A549 (cell line): Measurements from ENCODE around the gene LRRC36.

Experiments
- EP300 ChIP-seq, 2 experiments: fragments of >200 bp; sonication (Bioruptor Twin); formaldehyde crosslinking; IDR thresholded peaks; 2 replicates in 1 of 2; 3 replicates in 1 of 2; pipeline ENCODE4 v1.6.1; 2016 to 2017
- HDAC2 ChIP-seq: fragments of 200-600 bp; sonication (generic); IDR thresholded peaks from 2 replicates; pipeline ENCODE4 v1.6.1; 2016
- HOXA7 ChIP-seq: fragments of 250-450 bp; sonication (Bioruptor Pico); IDR thresholded peaks from 2 replicates; pipeline ENCODE4 v1.5.0; 2020; ENCODE audit warnings: mild to moderate bottlenecking, moderate library complexity
- NFE2L2 ChIP-seq: fragments of 150-350 bp; conservative IDR thresholded peaks from 2 replicates; pipeline ENCODE4 v1.6.1; 2014; ENCODE audit warnings: low read length
- NR3C1 ChIP-seq: fragments of >200 bp; sonication (Bioruptor Twin); formaldehyde crosslinking; IDR thresholded peaks from 3 replicates; pipeline ENCODE4 v1.6.1; 2017
- POLR2A ChIP-seq: IDR thresholded peaks from 2 replicates; pipeline ENCODE4 v1.6.1; 2012; ENCODE audit warnings: mild to moderate bottlenecking, low read length
- RFX5 ChIP-seq: fragments of 450-650 bp; IDR thresholded peaks from 2 replicates; pipeline ENCODE4 v1.7.1; 2014; ENCODE audit warnings: antibody characterized with exemption, mild to moderate bottlenecking, moderate library complexity
- TP53 ChIP-seq: fragments of 250-450 bp; sonication (Bioruptor Pico); IDR thresholded peaks from 2 replicates; pipeline ENCODE4 v1.5.0; 2021; ENCODE audit warnings: mild to moderate bottlenecking, moderate library complexity
- ZC3H11A ChIP-seq: fragments of 450-650 bp; IDR thresholded peaks from 2 replicates; pipeline ENCODE4 v1.6.1; 2014; ENCODE audit warnings: antibody characterized with exemption, mild to moderate bottlenecking
- TF ChIP-seq, protein P1 (sequence below): fragments of 200-600 bp; sonication (generic); IDR thresholded peaks from 2 replicates; pipeline ENCODE4 v1.6.1; 2016; ENCODE audit warnings: antibody characterized with exemption, mild to moderate bottlenecking, moderate library complexity
- TF ChIP-seq, protein P2 (sequence below): fragments of 250-450 bp; sonication (Bioruptor Pico); IDR thresholded peaks from 2 replicates; pipeline ENCODE4 v1.5.0; 2021; ENCODE audit warnings: mild to moderate bottlenecking, moderate library complexity, borderline replicate concordance
- TF ChIP-seq, protein P3 (sequence below): fragments of >200 bp; sonication (Bioruptor Twin); formaldehyde crosslinking; IDR thresholded peaks from 3 replicates; pipeline ENCODE4 v1.5.1; 2016
- TF ChIP-seq, protein P4 (sequence below): IDR thresholded peaks from 2 replicates; pipeline ENCODE4 v1.6.1; 2012; ENCODE audit warnings: low read depth, borderline replicate concordance

DNA sequence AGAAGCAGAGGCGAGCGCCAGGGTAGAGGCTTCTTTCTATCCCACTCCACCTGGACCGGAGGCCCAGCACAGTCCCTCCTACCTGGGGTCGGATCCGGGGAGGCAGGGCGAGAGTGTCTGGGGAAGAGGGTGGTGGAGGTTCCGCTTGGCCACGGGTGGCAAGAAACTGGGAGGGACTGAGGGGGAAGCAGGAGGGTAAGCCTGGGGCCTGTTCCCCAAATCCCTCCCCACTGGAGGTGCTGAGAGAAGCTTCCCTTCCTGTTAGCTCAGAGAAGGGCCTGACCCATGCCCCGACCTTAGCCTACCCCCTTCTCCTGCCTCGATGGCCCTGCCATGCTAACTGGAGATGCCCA lies 68.5 kb downstream of the LRRC36 start:
- TF ChIP-seq NR3C1 = no peak
- TF ChIP-seq, protein P1, sequence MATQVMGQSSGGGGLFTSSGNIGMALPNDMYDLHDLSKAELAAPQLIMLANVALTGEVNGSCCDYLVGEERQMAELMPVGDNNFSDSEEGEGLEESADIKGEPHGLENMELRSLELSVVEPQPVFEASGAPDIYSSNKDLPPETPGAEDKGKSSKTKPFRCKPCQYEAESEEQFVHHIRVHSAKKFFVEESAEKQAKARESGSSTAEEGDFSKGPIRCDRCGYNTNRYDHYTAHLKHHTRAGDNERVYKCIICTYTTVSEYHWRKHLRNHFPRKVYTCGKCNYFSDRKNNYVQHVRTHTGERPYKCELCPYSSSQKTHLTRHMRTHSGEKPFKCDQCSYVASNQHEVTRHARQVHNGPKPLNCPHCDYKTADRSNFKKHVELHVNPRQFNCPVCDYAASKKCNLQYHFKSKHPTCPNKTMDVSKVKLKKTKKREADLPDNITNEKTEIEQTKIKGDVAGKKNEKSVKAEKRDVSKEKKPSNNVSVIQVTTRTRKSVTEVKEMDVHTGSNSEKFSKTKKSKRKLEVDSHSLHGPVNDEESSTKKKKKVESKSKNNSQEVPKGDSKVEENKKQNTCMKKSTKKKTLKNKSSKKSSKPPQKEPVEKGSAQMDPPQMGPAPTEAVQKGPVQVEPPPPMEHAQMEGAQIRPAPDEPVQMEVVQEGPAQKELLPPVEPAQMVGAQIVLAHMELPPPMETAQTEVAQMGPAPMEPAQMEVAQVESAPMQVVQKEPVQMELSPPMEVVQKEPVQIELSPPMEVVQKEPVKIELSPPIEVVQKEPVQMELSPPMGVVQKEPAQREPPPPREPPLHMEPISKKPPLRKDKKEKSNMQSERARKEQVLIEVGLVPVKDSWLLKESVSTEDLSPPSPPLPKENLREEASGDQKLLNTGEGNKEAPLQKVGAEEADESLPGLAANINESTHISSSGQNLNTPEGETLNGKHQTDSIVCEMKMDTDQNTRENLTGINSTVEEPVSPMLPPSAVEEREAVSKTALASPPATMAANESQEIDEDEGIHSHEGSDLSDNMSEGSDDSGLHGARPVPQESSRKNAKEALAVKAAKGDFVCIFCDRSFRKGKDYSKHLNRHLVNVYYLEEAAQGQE = no peak
- no peak for TF ChIP-seq POLR2A
- TF ChIP-seq, protein P2, sequence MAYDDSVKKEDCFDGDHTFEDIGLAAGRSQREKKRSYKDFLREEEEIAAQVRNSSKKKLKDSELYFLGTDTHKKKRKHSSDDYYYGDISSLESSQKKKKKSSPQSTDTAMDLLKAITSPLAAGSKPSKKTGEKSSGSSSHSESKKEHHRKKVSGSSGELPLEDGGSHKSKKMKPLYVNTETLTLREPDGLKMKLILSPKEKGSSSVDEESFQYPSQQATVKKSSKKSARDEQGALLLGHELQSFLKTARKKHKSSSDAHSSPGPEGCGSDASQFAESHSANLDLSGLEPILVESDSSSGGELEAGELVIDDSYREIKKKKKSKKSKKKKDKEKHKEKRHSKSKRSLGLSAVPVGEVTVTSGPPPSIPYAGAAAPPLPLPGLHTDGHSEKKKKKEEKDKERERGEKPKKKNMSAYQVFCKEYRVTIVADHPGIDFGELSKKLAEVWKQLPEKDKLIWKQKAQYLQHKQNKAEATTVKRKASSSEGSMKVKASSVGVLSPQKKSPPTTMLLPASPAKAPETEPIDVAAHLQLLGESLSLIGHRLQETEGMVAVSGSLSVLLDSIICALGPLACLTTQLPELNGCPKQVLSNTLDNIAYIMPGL (CRISPR knock-in tag) = no peak
- TF ChIP-seq, protein P3, sequence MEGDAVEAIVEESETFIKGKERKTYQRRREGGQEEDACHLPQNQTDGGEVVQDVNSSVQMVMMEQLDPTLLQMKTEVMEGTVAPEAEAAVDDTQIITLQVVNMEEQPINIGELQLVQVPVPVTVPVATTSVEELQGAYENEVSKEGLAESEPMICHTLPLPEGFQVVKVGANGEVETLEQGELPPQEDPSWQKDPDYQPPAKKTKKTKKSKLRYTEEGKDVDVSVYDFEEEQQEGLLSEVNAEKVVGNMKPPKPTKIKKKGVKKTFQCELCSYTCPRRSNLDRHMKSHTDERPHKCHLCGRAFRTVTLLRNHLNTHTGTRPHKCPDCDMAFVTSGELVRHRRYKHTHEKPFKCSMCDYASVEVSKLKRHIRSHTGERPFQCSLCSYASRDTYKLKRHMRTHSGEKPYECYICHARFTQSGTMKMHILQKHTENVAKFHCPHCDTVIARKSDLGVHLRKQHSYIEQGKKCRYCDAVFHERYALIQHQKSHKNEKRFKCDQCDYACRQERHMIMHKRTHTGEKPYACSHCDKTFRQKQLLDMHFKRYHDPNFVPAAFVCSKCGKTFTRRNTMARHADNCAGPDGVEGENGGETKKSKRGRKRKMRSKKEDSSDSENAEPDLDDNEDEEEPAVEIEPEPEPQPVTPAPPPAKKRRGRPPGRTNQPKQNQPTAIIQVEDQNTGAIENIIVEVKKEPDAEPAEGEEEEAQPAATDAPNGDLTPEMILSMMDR = no peak
- TF ChIP-seq, protein P4, sequence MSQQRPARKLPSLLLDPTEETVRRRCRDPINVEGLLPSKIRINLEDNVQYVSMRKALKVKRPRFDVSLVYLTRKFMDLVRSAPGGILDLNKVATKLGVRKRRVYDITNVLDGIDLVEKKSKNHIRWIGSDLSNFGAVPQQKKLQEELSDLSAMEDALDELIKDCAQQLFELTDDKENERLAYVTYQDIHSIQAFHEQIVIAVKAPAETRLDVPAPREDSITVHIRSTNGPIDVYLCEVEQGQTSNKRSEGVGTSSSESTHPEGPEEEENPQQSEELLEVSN = no peak
- TF ChIP-seq TP53 (CRISPR knock-in tag) = no peak
- TF ChIP-seq HDAC2 = no peak
- TF ChIP-seq RFX5 = no peak
- TF ChIP-seq ZC3H11A = no peak
- TF ChIP-seq HOXA7 (CRISPR knock-in tag) = no peak
- no peak for TF ChIP-seq EP300 (IDR thresholded peaks at IDR 0.05)
- TF ChIP-seq NFE2L2 = no peak
